Stimulated activated effector memory CD8-positive, alpha-beta T cell treated with anti-CD3 and anti-CD28 coated beads, Interleukin-12 subunit alpha, Interleukin-12 subunit beta, amount 100 ng/mL, for 72 hours (primary cell): Measurements from ENCODE around the gene MERTK.
"Not testable (repeated sequence)": the region's sequence is repeated elsewhere in the genome, so short reads cannot be mapped to it uniquely, and the experiment has no call there.

Source experiments
- ATAC-seq: fragments of 150-1000 bp; cut with Tn5 transposase; 2 replicates; pipeline ENCODE4 v1.10.0; 2021
- DNase-seq, 2 donors: peaks; one replicate each; pipeline ENCODE4 v3.0.0; 2021 to 2022; ENCODE audit warnings: low spot score in 2 of 2
- H3K27ac Mint-ChIP-seq: one replicate; pipeline ENCODE4 v1.8.0; 2022; ENCODE audit warnings: mild to moderate bottlenecking, mixed read lengths
- H3K36me3 Mint-ChIP-seq: one replicate; pipeline ENCODE4 v1.8.0; 2022; ENCODE audit warnings: mild to moderate bottlenecking, mixed read lengths
- H3K4me1 Mint-ChIP-seq: one replicate; pipeline ENCODE4 v1.8.0; 2022; ENCODE audit warnings: mixed read lengths
- H3K4me3 Mint-ChIP-seq: one replicate; pipeline ENCODE4 v1.8.0; 2022; ENCODE audit warnings: mild to moderate bottlenecking, mixed read lengths
- H3K9me3 Mint-ChIP-seq: one replicate; pipeline ENCODE4 v1.8.0; 2022; ENCODE audit warnings: mixed read lengths

The MERTK gene

DNA sequence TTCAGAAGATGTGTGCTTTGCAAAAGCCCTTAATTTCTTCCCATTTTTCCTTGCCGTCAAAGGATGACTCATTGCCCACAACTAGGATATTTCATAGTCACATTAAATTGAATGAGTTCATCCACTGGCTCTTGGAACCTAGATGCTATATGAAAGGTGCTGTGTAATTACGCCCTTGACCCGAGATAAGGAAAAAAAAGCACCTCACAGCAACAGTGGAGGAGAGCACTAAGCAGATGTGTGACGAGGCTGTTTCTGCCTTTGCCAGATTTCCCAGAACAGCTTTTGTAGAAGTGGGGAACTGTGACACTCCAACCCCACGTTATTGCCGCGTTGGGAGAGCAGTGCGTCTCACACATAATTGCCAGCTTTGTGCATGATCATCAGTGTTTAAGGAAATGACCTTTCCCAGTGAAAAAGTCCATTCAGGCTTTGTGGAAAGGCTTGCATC lies 123.4 kb downstream of the MERTK start:
- Mint-ChIP-seq H3K9me3 (no peaks in the 10 kb centered on the region), H3K27ac (no peak overlapping the region), H3K4me1 (peaks cover 7% of the 10 kb centered on the region), H3K4me3 (no peak overlapping the region), H3K36me3 (no peaks in the 10 kb centered on the region)
- no peak for DNase-seq
- no peak for ATAC-seq

DNA sequence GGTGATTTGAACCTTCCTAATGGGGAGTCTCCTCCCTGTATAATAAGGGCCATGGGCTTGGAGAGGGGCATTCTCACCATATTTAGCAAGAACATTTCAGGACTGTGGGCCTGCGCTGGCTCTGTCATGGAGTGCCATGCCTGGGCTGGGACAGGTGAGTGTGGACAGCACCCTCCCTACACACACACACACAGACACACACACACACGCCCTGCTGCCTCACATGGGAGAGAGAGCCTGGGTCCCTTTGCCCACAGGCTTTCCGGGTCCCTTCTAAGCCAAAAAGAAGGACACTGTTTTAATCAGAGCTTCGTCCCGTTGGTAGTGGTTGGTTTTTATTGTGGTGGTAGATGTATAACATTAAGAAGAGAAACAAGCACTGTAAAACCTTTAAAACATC lies 125.3 kb downstream of the MERTK start:
- no peak for ATAC-seq
- peaks cover 7% of the 10 kb centered on the region for H3K4me1 Mint-ChIP-seq
- H3K4me3 Mint-ChIP-seq = no peak overlapping the region
- no peaks in the 10 kb centered on the region for H3K36me3 Mint-ChIP-seq
- H3K27ac Mint-ChIP-seq = peak overlapping the region; percentile 67
- DNase-seq = no peak
- H3K9me3 Mint-ChIP-seq = no peaks in the 10 kb centered on the region

DNA sequence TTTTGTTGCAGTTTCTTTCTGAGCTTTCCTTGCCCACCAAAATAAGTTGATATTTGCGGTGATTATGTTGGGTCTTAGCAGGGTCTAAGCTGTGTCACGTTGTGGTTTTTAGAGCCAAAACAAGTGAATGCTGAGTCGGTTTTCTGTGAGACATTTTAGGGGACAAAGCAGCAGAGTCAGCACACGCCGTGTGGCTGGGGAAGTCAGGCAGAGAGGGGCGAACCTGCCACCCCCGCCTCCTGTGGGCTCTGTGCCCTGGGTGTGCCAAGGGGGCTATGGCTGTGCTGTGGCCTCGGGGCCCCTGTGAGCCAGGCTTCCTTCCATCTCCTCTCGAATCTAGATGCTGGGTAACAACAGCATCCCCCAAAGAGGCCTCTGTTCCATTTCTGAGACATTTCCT lies 125.8 kb downstream of the MERTK start:
- DNase-seq = no peak
- Mint-ChIP-seq H3K4me1 (peaks cover 7% of the 10 kb centered on the region), H3K9me3 (no peaks in the 10 kb centered on the region), H3K36me3 (no peaks in the 10 kb centered on the region), H3K4me3 (no peak overlapping the region), H3K27ac (peak overlapping the region; percentile 67)
- peak; percentile 44 for ATAC-seq

DNA sequence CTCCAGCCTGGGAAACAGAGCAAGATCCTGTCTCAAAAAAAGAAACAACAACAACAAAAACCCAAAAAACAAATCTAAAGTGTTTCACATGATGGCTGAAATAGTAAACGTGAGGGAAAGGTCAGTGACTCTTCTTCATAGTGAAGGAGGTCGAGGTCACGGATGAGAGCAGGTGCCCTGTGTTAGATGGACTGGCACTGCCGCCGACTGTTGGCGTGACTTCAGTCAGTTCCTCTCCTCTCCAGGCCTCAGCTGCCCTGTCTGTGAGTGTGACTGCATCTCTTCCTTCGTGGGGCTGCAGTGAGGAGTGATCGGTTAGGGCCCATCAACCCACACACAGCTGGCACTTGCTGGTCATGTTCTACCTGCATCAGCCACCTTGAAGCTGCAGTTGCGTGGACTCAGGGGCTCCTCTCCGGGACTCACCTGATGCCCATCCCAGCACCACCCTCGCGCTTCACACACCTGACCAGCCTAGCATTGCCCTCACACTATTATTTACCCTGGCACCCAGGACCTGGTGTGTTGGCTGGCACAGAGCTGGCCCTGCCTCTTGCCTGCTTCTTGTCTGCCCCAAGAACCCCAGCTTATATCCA lies 126.6 kb downstream of the MERTK start:
- H3K36me3 Mint-ChIP-seq = no peaks in the 10 kb centered on the region
- DNase-seq (no peak), ATAC-seq (peak; percentile 34)
- no peaks in the 10 kb centered on the region for H3K9me3 Mint-ChIP-seq
- peaks cover 7% of the 10 kb centered on the region for H3K4me1 Mint-ChIP-seq
- H3K4me3 Mint-ChIP-seq = no peak overlapping the region
- no peak overlapping the region for H3K27ac Mint-ChIP-seq

DNA sequence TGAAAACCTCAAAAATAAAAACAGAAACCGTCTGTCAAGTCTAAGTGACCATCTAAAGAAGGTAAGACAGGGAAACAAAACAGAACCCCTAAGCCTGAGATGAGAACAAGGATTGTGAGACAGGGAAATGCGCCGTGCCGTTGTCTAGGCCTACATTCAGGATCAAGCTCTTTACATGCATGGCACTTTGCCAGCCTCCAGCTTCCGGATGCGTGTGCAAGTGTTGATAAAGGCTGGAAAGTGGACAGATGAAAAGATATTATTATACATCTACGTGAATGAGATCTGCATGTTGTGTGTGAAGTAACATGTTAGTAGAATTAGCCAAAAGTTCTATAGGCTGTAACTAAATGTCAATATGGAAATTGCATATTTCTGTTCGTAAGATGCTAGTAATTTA lies 128.1 kb downstream of the MERTK start:
- no peak overlapping the region for H3K27ac Mint-ChIP-seq
- no peak for ATAC-seq
- no peaks in the 10 kb centered on the region for H3K36me3 Mint-ChIP-seq
- H3K4me1 Mint-ChIP-seq = peaks cover 7% of the 10 kb centered on the region
- no peak overlapping the region for H3K4me3 Mint-ChIP-seq
- no peak for DNase-seq
- H3K9me3 Mint-ChIP-seq = no peaks in the 10 kb centered on the region

DNA sequence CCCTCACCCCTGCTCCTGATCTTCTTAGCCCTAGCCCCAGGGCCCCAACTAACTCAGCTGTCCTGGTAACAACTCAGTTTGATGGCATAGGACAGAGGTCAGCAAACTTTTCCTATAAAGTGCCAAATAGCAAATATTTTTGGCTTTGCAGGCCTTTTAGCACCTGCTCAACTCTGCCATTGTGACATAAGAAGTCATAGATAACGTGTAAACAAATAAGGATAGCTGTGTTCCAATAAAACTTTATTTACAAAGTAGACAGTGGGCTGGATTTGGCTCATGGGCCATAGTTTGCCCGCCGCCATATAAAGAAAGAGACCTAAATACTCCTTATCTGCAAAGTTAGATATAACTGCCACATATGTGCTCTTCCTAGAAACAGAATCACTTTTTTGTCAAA lies 129.4 kb downstream of the MERTK start:
- Mint-ChIP-seq H3K9me3 (no peaks in the 10 kb centered on the region), H3K4me1 (peaks cover 7% of the 10 kb centered on the region)

DNA sequence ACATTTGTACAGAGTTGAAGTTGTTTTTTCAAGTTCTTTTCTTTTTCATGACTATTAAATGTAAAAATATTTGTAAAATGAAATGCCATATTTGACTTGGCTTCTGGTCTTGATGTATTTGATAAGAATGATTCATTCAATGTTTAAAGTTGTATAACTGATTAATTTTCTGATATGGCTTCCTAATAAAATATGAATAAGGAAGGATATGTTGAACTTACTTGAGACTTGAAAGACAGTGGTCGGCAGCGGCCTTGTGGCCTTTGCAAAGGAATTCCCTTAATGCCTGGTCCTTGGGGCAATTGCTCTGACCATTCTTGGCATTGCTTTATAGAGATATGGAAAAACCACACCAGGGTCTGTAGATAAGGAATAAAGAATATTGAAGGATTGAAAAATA lies 130.8 kb downstream of the MERTK start:
- ATAC-seq (no peak), DNase-seq (no peak)
- no peak overlapping the region for H3K27ac Mint-ChIP-seq
- H3K9me3 Mint-ChIP-seq = no peaks in the 10 kb centered on the region
- no peaks in the 10 kb centered on the region for H3K36me3 Mint-ChIP-seq
- no peak overlapping the region for H3K4me3 Mint-ChIP-seq
- H3K4me1 Mint-ChIP-seq = peaks cover 2% of the 10 kb centered on the region

More for the DNA sequence above, 129.4 kb downstream of the MERTK start:
- H3K27ac Mint-ChIP-seq = no peak overlapping the region
- no peaks in the 10 kb centered on the region for H3K36me3 Mint-ChIP-seq
- no peak overlapping the region for H3K4me3 Mint-ChIP-seq
- DNase-seq = no peak
- no peak for ATAC-seq

DNA sequence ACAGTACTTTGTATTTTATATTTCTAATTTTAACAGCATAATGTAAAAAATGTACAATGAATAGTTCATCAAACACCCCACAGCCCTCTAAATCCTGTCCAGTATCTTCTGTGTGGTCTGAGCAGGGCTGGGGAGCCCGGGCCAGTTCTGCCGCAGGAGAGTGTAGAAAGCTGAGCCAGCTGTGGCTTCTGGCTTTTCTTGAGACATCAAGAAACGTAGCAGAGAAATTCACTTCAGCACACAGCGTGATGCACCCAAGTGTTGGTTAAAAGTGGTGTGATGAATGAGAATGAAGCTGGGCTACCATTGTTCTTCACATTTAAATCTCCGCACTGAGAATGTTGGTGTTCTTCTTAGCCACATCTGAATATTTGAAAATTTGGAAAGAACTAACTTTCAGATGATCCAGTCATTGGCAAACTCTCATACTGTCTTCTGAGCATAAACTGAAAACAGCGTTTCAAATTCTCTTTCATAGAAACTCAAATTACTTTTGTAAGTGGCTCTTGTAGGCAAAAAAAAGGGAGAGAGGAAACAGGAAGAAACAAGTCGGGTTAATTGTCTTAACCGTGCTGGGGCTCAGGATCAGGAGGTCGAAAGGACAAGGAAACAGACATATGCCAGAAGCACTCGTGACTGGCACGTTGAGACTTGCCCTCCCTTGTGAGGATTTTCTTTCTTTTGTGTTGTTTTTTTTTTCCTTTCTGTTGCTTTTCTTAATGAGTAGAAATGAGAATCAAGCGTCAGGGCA lies 133.2 kb downstream of the MERTK start:
- Mint-ChIP-seq H3K9me3 (no peaks in the 10 kb centered on the region), H3K27ac (no peak overlapping the region), H3K4me3 (no peak overlapping the region), H3K4me1 (no peaks in the 10 kb centered on the region), H3K36me3 (no peaks in the 10 kb centered on the region)
- ATAC-seq (no peak), DNase-seq (no peak)

DNA sequence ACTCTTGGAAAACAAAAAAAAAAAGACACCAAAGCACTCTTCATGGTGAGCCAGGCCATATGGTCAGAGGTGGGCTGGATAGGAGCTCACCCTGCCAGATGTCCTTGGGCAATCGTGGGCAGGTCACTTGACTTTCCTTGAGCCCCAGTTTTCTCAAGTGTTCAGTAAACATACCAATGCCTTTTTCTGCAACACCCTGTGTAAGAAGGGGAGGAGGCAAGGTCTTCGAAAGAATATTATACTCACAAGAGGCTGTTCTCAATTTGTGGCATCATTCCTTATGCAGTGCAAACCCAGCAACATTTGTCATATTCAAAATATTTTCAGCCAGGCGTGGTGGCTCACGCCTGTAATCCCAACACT lies 133.8 kb downstream of the MERTK start:
- Mint-ChIP-seq H3K9me3 (no peaks in the 10 kb centered on the region), H3K27ac (no peak overlapping the region), H3K4me1 (no peaks in the 10 kb centered on the region), H3K4me3 (no peak overlapping the region), H3K36me3 (no peaks in the 10 kb centered on the region)
- no peak for ATAC-seq
- DNase-seq = no peak

DNA sequence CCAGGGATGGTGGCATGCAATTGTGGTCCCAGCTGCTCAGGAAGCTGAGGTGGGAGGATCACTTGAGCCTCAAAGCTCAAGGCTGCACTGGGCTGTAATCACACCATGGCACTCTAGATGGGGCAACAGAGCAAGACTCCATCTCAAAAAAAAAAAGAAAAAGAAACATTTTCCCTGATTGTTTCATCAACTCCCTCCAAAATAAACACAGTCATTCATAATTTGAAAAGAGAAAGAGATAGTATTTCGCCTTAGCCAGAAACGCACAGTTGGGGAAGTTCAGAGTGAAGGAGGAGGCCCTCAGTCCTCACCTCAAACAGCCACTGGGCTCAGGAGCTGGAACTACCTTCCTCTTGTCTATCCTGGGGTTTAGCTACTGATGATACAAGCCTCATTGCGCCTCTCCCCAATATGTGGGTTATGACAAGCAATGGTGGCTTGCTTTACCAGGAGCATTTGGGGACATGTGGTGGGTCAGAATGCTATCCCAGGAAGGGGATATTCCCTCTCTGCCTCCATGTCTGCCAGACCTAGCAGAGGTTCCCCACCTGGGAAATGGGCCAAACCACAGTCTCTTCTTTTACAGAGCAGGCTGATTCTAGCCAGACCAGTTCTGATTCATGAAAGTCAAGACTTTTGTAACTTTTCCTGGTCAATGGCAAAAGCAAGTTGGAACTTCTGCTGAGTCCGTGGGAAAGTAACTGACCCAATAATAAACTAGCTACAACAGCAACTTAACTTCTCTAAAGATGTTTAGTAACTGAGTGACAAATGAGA lies 134.5 kb downstream of the MERTK start:
- Mint-ChIP-seq H3K36me3 (no peaks in the 10 kb centered on the region), H3K27ac (no peak overlapping the region), H3K4me3 (no peak overlapping the region), H3K9me3 (peaks cover 3% of the 10 kb centered on the region), H3K4me1 (no peaks in the 10 kb centered on the region)
- ATAC-seq (no peak), DNase-seq (no peak)

DNA sequence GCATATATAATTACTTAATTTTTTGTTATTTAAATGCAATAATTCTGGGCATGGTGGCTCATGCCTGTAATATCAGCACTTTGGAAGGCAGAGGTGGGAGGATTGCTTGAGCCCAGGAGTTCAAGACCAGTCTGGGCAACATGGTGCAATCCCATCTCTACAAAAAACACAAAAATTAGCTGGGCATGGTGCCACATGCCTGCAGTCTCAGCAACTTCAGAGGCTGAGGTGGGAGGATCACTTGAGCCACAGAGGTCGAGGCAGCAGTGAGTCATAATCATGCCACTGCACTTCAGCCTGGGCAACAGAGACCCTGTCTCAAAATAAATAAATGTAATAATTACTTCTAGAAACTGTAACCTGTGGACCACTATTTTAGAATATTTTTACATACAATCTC lies 135.2 kb downstream of the MERTK start:
- H3K4me1 Mint-ChIP-seq = no peaks in the 10 kb centered on the region
- H3K36me3 Mint-ChIP-seq = no peaks in the 10 kb centered on the region
- no peak for ATAC-seq
- no peak overlapping the region for H3K4me3 Mint-ChIP-seq
- no peak overlapping the region for H3K27ac Mint-ChIP-seq
- H3K9me3 Mint-ChIP-seq = peaks cover 3% of the 10 kb centered on the region
- no peak for DNase-seq

DNA sequence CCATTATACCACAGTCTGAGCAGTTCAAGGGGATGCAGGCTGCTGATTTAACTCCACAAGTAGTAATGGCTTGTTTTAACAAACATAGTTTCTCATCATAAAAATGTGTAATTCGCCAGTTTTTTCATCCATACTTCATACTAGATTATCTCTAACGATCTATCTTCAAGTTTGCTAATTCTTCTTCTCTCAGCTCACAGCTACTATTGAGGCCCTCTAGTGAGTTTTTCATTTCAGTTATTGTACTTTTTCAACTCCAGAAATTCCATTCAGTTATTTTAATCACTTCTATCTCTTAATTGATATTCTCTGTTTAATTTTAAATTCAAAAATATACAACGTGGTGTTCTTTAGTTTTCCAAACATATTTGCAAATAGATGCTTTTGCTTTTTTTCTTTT lies 136.5 kb downstream of the MERTK start:
- DNase-seq (no peak), ATAC-seq (no peak)
- Mint-ChIP-seq H3K9me3 (peaks cover 3% of the 10 kb centered on the region), H3K27ac (no peak overlapping the region), H3K36me3 (no peaks in the 10 kb centered on the region), H3K4me1 (no peaks in the 10 kb centered on the region), H3K4me3 (no peak overlapping the region)

DNA sequence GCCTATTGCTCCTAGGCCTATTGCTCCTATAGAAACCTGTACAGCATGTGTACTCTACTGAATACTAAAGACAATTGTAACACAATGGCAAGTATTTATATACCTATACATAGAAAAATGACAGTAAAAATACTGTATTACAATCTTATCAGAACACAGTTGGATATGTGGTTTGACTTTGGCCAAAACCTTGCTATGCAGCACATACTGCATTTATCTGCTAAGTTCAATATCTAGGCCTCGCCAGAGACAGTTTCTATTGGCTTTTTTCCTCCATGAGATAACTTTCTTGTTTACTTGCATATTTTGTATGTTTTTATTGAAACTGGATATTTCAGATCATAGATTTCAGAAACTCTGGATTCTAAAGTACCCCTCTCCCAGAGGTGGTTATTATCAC lies 137.4 kb downstream of the MERTK start:
- ATAC-seq = no peak
- no peaks in the 10 kb centered on the region for H3K36me3 Mint-ChIP-seq
- peaks cover 3% of the 10 kb centered on the region for H3K9me3 Mint-ChIP-seq
- no peak overlapping the region for H3K27ac Mint-ChIP-seq
- DNase-seq = no peak
- H3K4me3 Mint-ChIP-seq = no peak overlapping the region
- no peaks in the 10 kb centered on the region for H3K4me1 Mint-ChIP-seq

DNA sequence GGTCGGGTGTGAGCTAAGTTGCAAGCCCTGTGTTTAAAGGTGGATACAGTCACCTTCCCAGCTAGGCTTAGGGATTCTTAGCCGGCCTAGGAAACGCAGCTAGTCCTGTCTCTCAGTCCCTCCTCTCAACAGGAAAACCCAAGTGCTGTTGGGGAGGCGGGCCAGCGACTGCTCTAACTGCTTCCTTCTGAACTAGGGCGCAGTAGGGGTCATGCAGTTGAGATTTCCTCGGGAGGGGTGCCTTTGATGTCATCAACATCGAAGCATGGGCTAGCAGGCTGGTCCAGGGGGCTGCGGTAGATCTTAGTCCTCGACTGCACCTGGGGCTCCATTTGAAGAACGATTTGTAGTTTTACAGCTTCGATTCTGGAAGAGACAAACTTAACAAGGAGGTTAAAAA lies 141.1 kb downstream of the MERTK start:
- ATAC-seq, H3K27ac Mint-ChIP-seq: not testable (repeated sequence)

DNA sequence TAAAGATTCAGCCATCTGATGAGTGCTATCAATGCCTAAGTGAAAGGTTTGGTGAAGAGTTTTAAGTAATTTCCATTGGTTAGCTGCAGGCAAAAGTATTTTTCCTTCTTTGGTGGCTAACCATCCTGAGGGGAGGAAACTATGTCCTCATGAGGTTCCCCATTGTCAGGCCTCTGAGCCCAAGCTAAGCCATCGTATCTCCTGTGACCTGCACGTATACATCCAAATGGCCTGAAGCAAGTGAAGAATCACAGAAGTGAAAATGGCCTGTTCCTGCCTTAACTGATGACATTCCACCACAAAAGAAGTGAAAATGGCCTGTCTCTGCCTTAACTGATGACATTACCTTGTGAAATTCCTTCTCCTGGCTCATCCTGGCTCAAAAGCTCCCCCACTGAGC lies 141.7 kb downstream of the MERTK start:
- H3K9me3 Mint-ChIP-seq, H3K36me3 Mint-ChIP-seq, DNase-seq, H3K27ac Mint-ChIP-seq, ATAC-seq, H3K4me1 Mint-ChIP-seq, H3K4me3 Mint-ChIP-seq: not testable (repeated sequence)

More for the DNA sequence above, 141.1 kb downstream of the MERTK start:
- not testable (repeated sequence) for H3K9me3 Mint-ChIP-seq, H3K4me3 Mint-ChIP-seq, DNase-seq, H3K36me3 Mint-ChIP-seq, H3K4me1 Mint-ChIP-seq

DNA sequence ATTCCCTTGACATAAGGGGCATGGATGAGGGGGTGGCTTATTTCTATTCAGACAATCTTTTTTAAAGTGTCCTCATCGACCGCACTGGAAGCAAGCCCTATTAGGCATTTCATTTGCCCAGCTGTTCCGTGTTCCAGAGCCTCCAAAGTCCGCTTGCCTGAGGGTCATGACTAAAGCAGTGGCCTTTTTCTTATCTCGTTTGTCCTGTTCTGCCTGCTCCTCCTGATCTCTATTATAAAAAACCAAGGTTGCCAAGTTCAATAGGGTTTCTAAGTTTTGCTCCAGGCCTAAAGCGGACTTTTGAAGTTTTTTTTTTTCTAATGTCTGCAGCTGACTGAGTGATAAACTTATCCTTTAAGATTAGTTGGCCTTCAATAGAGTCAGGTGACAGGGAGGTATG lies 143.1 kb downstream of the MERTK start:
- H3K4me1 Mint-ChIP-seq, H3K4me3 Mint-ChIP-seq, H3K27ac Mint-ChIP-seq, H3K36me3 Mint-ChIP-seq, DNase-seq, ATAC-seq, H3K9me3 Mint-ChIP-seq: not testable (repeated sequence)
